ENCODE measurements around the gene MKKS.
"Not testable (repeated sequence)": the region's sequence is repeated elsewhere in the genome, so short reads cannot be mapped to it uniquely, and the experiment has no call there.

Gene MKKS

GRCh38 chr20:10433014-10433622 lies 904 bp downstream of the MKKS start:
- peak overlapping the region; percentile 97 for H3K27ac Mint-ChIP-seq
- H3K4me3 Mint-ChIP-seq = peak overlapping the region; percentile 89
- peaks cover 36% of the 10 kb centered on the region for H3K4me1 Mint-ChIP-seq
- H3K9me3 Mint-ChIP-seq = no peaks in the 10 kb centered on the region
- DNase-seq (ENCODE audit: low spot score in 2 of 2) (no peak), ATAC-seq (no peak)
- H3K36me3 Mint-ChIP-seq = peaks cover 24% of the 10 kb centered on the region

- Mint-ChIP-seq H3K27ac (peak overlapping the region; percentile 27), H3K4me3 (peak overlapping the region; percentile 10), H3K36me3 (peaks cover 24% of the 10 kb centered on the region), H3K9me3 (no peaks in the 10 kb centered on the region), H3K4me1 (peaks cover 43% of the 10 kb centered on the region)
- DNase-seq (ENCODE audit: low spot score in 2 of 2) (no peak), ATAC-seq (no peak)
Observed at GRCh38 chr20:10432079-10432478, 1.9 kb downstream of the MKKS start.

GRCh38 chr20:10430704-10431103 lies 3.3 kb downstream of the MKKS start:
- Mint-ChIP-seq H3K36me3 (peaks cover 24% of the 10 kb centered on the region), H3K4me3 (no peak overlapping the region)

GRCh38 chr20:10430000-10430466 lies 4.0 kb downstream of the MKKS start:
- no peak overlapping the region for H3K4me3 Mint-ChIP-seq
- no peaks in the 10 kb centered on the region for H3K9me3 Mint-ChIP-seq
- H3K36me3 Mint-ChIP-seq = peaks cover 19% of the 10 kb centered on the region
- peaks cover 43% of the 10 kb centered on the region for H3K4me1 Mint-ChIP-seq
- peak overlapping the region; percentile 8 for H3K27ac Mint-ChIP-seq
- DNase-seq (ENCODE audit: low spot score in 2 of 2) = no peak
- peak; percentile 74 for ATAC-seq

More at GRCh38 chr20:10430704-10431103, 3.3 kb downstream of the MKKS start:
- no peaks in the 10 kb centered on the region for H3K9me3 Mint-ChIP-seq
- ATAC-seq (no peak), DNase-seq (ENCODE audit: low spot score in 2 of 2) (no peak)
- H3K27ac Mint-ChIP-seq = no peak overlapping the region
- H3K4me1 Mint-ChIP-seq = peaks cover 43% of the 10 kb centered on the region

DNA sequence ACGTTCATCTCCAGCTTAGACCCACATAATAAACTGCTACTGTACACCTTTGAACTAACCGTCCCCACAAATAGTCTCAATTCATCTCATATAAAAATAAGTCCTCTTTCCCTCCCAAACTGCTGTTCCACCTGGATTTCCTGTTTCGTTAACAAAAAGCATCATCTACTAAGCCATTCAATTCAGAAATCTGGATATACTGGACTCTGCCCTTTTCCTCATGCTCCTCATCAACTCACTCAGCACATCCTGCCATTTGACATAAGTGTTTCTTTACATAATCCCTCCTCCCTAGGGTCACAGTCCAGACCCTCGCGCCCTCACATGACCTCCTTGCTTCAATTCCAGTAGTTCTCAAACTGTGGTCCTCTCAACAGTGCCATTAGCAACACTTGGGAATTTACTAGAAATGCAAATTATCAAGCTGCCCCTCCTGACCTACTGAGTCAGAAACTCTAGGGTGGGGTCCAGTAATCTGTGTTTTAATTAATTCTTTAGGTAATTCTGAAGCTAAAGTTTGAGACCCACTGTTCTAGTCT lies 4.5 kb downstream of the MKKS start:
- H3K4me1 Mint-ChIP-seq = peaks cover 43% of the 10 kb centered on the region
- no peak for DNase-seq (ENCODE audit: low spot score in 2 of 2)
- ATAC-seq = no peak
- H3K4me3 Mint-ChIP-seq = no peak overlapping the region
- H3K9me3 Mint-ChIP-seq = no peaks in the 10 kb centered on the region
- H3K36me3 Mint-ChIP-seq = peaks cover 20% of the 10 kb centered on the region
- H3K27ac Mint-ChIP-seq = peak overlapping the region; percentile 8

DNA sequence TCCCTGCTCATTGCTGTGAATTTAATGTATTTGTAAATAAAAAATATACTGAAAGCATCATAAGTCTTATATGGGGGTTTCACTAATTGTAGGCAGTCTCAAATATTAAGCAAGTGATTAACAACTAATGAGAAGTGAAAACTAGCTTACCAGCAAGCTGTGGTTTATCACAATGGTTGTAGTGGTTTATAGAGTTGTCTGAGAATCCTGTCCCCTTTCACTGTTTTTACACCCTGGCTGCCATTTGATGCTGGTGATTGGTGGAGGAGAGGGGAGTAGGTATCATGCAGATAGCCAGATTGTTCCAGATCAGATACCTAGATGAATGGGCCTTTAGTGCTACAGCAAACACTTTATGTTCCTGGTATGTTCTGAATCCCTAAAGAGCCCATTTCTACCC lies 6.0 kb downstream of the MKKS start:
- ATAC-seq = no peak
- Mint-ChIP-seq H3K36me3 (peaks cover 10% of the 10 kb centered on the region), H3K4me3 (no peak overlapping the region), H3K9me3 (no peaks in the 10 kb centered on the region), H3K27ac (no peak overlapping the region), H3K4me1 (peaks cover 43% of the 10 kb centered on the region)
- DNase-seq (ENCODE audit: low spot score in 2 of 2) = no peak

DNA sequence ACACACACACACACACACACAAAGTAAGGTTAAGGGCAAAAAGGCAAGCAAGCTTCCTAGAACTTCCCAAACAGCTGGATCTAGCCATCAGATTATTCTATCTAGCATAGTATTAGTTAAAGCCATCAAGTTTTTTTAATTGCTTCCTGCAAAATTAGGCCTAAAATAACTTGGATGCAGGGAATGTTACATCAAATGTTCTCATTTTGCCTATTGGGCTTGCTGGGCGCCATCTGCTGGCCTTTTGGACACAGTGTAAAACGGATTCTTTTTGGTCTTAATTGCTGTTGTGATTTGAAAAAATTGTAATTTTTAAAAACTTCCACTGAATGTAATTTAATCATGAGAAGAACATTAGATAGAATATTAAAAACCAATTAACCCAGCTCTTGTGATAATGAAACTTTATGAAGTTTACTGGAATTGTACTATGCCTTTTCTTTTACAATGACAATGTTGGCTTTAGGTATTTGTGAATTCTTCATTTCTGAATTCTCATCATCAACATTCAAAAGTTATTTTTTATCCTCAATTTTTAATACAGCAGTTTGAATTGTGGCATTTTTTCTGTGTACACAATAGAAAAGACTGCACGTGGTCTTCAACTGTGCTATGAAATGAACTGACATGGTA lies 6.8 kb downstream of the MKKS start:
- DNase-seq (ENCODE audit: low spot score in 2 of 2) (no peak), ATAC-seq (no peak)
- H3K4me3 Mint-ChIP-seq = no peak overlapping the region
- H3K4me1 Mint-ChIP-seq = peaks cover 41% of the 10 kb centered on the region
- no peak overlapping the region for H3K27ac Mint-ChIP-seq
- peaks cover 10% of the 10 kb centered on the region for H3K36me3 Mint-ChIP-seq
- no peaks in the 10 kb centered on the region for H3K9me3 Mint-ChIP-seq

GRCh38 chr20:10423735-10424134 lies 10.3 kb downstream of the MKKS start:
- Mint-ChIP-seq H3K27ac (no peak overlapping the region), H3K4me3 (no peak overlapping the region), H3K36me3 (peaks cover 19% of the 10 kb centered on the region), H3K9me3 (no peaks in the 10 kb centered on the region), H3K4me1 (peaks cover 11% of the 10 kb centered on the region)
- ATAC-seq (no peak), DNase-seq (ENCODE audit: low spot score in 2 of 2) (no peak)

- DNase-seq (ENCODE audit: low spot score in 2 of 2) (no peak), ATAC-seq (no peak)
- Mint-ChIP-seq H3K4me3 (no peak overlapping the region), H3K9me3 (no peaks in the 10 kb centered on the region), H3K36me3 (peaks cover 40% of the 10 kb centered on the region), H3K27ac (no peak overlapping the region), H3K4me1 (peaks cover 6% of the 10 kb centered on the region)
Observed at GRCh38 chr20:10419550-10420133, 14.4 kb downstream of the MKKS start.

- DNase-seq (ENCODE audit: low spot score in 2 of 2); H3K9me3 Mint-ChIP-seq; H3K4me1 Mint-ChIP-seq; H3K27ac Mint-ChIP-seq; ATAC-seq; H3K4me3 Mint-ChIP-seq: not testable (repeated sequence)
- peaks cover 44% of the 10 kb centered on the region for H3K36me3 Mint-ChIP-seq
Observed at GRCh38 chr20:10417218-10417617, 16.8 kb downstream of the MKKS start.

- DNase-seq (ENCODE audit: low spot score in 2 of 2) = no peak
- no peak for ATAC-seq
- Mint-ChIP-seq H3K27ac (no peak overlapping the region), H3K9me3 (no peaks in the 10 kb centered on the region), H3K4me1 (peaks cover 6% of the 10 kb centered on the region), H3K4me3 (no peak overlapping the region), H3K36me3 (peaks cover 39% of the 10 kb centered on the region)
Observed at GRCh38 chr20:10415013-10415650, 18.9 kb downstream of the MKKS start.

- no peak overlapping the region for H3K27ac Mint-ChIP-seq
- H3K4me3 Mint-ChIP-seq = no peak overlapping the region
- DNase-seq (ENCODE audit: low spot score in 2 of 2) = no peak
- ATAC-seq = no peak
- H3K9me3 Mint-ChIP-seq = no peaks in the 10 kb centered on the region
- H3K4me1 Mint-ChIP-seq = peaks cover 5% of the 10 kb centered on the region
- peaks cover 30% of the 10 kb centered on the region for H3K36me3 Mint-ChIP-seq
Observed at GRCh38 chr20:10412591-10413408, 21.2 kb downstream of the MKKS start.

- no peak overlapping the region for H3K27ac Mint-ChIP-seq
- no peak overlapping the region for H3K4me3 Mint-ChIP-seq
- DNase-seq (ENCODE audit: low spot score in 2 of 2) = no peak
- peaks cover 19% of the 10 kb centered on the region for H3K36me3 Mint-ChIP-seq
- no peaks in the 10 kb centered on the region for H3K9me3 Mint-ChIP-seq
- H3K4me1 Mint-ChIP-seq = no peaks in the 10 kb centered on the region
- no peak for ATAC-seq
Observed at GRCh38 chr20:10411673-10412072, 22.3 kb downstream of the MKKS start.

DNA sequence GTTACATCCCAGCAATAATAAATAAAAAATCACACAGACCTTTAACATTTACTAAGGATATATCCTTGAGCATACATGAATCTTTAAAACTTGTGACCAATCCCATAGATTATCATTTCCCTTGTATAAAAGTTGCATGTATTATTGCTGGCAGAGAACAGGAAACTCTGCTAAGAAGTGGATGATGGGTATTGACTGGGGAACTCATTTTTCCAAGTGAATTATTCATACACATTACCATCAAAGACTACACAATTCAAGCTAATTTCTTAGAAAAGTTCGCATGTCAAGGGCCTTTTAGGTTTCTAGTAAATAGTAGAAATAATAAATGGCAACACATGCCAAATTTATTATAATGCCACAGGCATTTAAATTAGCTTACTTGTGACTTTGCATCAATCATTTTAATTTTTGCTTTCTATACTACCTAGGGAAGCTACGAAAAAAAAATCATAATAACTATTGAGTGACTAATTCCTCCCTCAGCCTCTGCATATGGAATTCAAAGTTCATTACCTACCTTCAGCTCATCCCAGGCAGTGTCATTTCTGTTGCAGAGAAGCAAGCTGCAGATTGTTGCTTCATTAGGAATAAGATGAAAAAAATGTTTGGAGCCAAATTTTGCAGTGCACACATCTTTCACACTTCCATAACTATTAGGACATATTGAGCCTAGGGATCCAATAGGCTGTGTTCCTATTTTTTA lies 25.8 kb downstream of the MKKS start:
- Mint-ChIP-seq H3K9me3 (no peaks in the 10 kb centered on the region), H3K27ac (no peak overlapping the region), H3K4me1 (no peaks in the 10 kb centered on the region), H3K36me3 (peaks cover 6% of the 10 kb centered on the region), H3K4me3 (no peak overlapping the region)
- ATAC-seq (no peak), DNase-seq (ENCODE audit: low spot score in 2 of 2) (no peak)

Data from stimulated activated effector memory CD8-positive, alpha-beta T cell treated with anti-CD3 and anti-CD28 coated beads, Interleukin-12 subunit alpha, Interleukin-12 subunit beta, amount 100 ng/mL, for 72 hours (primary cell).